ENCODE data around the gene BTBD9.

DNA sequence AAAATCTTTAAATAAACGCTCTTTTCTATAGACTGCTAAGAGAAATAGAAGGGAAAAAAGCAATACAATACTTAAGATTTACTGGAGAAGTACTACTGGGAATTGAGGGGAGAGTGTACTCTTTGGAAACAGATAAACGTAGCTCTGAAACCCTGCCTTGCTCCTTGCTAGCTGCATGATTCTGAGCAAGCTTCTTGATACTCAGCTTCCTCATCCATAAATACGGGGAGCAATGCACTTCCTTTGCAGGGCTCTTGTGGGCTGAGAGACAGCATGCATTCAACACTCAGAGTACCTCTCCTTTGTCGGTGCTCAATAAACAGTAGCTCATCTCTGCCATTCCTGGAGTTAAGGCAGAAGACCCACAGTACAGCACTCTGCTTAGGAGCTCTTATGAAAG lies 159.7 kb downstream of the BTBD9 start:
- TF ChIP-seq POLR2AphosphoS5 (IDR thresholded peaks at IDR 0.05; ENCODE audit: insufficient read depth in 1 of 2, low read depth in 1 of 2): no peak
- TF ChIP-seq, protein P1, sequence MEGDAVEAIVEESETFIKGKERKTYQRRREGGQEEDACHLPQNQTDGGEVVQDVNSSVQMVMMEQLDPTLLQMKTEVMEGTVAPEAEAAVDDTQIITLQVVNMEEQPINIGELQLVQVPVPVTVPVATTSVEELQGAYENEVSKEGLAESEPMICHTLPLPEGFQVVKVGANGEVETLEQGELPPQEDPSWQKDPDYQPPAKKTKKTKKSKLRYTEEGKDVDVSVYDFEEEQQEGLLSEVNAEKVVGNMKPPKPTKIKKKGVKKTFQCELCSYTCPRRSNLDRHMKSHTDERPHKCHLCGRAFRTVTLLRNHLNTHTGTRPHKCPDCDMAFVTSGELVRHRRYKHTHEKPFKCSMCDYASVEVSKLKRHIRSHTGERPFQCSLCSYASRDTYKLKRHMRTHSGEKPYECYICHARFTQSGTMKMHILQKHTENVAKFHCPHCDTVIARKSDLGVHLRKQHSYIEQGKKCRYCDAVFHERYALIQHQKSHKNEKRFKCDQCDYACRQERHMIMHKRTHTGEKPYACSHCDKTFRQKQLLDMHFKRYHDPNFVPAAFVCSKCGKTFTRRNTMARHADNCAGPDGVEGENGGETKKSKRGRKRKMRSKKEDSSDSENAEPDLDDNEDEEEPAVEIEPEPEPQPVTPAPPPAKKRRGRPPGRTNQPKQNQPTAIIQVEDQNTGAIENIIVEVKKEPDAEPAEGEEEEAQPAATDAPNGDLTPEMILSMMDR (IDR thresholded peaks at IDR 0.05): no peak
- TF ChIP-seq POLR2A (IDR thresholded peaks at IDR 0.05): no peak

All from vagina (tissue), 2 donors.